Sigmoid colon (tissue), 7 donors: ENCODE results near the gene GOLGA1. TPM values are rescaled to one million over a fixed set of nuclear protein-coding genes. Genes with fewer than 3 reads are reported as not detected.

Experiments
- DNase-seq: peaks from one replicate; pipeline ENCODE4 v3.0.0-alpha.2; 2019
- H3K27ac ChIP-seq, 4 donors: fragments of 200-600 bp; sonication (generic); one replicate each; pipeline ENCODE4 v1.5.1; 2016 to 2019; ENCODE audit warnings: mild to moderate bottlenecking in 1 of 4
- H3K27me3 ChIP-seq, 3 donors: fragments of 200-600 bp; sonication (generic); one replicate each; pipeline ENCODE4 v1.5.1; 2019; ENCODE audit warnings: mild to moderate bottlenecking in 1 of 3
- H3K36me3 ChIP-seq, 4 donors: fragments of 200-600 bp; sonication (generic); one replicate each; pipeline ENCODE4 v1.5.1; 2016 to 2019
- H3K4me1 ChIP-seq, 4 donors: fragments of 200-600 bp; sonication (generic); one replicate each; pipeline ENCODE4 v1.5.1; 2017 to 2019
- H3K4me3 ChIP-seq, 4 donors: fragments of 200-600 bp; sonication (generic); one replicate each; pipeline ENCODE4 v1.5.1; 2017 to 2019; ENCODE audit warnings: mild to moderate bottlenecking in 2 of 4, moderate library complexity in 1 of 4
- H3K9me3 ChIP-seq, 4 donors: fragments of 200-600 bp in 3 of 4; sonication (generic) in 3 of 4; one replicate each; pipeline versions ENCODE4 v1.5.1 to v1.6.1; 2013 to 2019
- CTCF ChIP-seq, 4 experiments: fragments of 450-650 bp in 3 of 4; fragments of 200-600 bp in 1 of 4; IDR thresholded peaks; one replicate each; pipeline ENCODE4 v1.5.1; 2016 to 2019; ENCODE audit warnings: antibody characterized with exemption in 4 of 4, mild to moderate bottlenecking in 3 of 4, moderate library complexity in 2 of 4
- EP300 ChIP-seq, 4 donors: sonication (generic); formaldehyde crosslinking; IDR thresholded peaks; one replicate each; pipeline ENCODE4 v1.6.1; 2017; ENCODE audit warnings: antibody characterized with exemption in 4 of 4
- POLR2A ChIP-seq, 2 donors: fragments of 450-650 bp; IDR thresholded peaks; one replicate each; pipeline ENCODE4 v1.6.1; 2016; ENCODE audit warnings: antibody characterized with exemption in 2 of 2, mild to moderate bottlenecking in 2 of 2, moderate library complexity in 2 of 2
- POLR2AphosphoS5 ChIP-seq, 4 donors: sonication (generic); formaldehyde crosslinking; IDR thresholded peaks; one replicate each; pipeline ENCODE4 v1.6.1; 2017; ENCODE audit warnings: antibody characterized with exemption in 4 of 4
- WGBS, 2 donors: extraction: QIAGEN DNeasy Blood & Tissue Kit; methylation state at CpG; one replicate each; pipeline ENCODE4 v1.1.7; 2013; 5-methylcytosine and 5-hydroxymethylcytosine counted together
- intact Hi-C: fragments of 100-400 bp; cut with DNase I; formaldehyde crosslinking; loops from one replicate; pipeline ENCODE4 v1.15.1; 2023
- polyA plus RNA-seq, 3 donors: library from polyadenylated mRNA; stranded (reverse); fragments of 200-250 nt; gene quantifications; one replicate each; pipeline ENCODE4 v1.2.3, GENCODE V29; 2013
- total RNA-seq, 4 donors: library from RNA; depleted of rRNA; stranded (reverse); fragments of >200 nt; gene quantifications; one replicate each; pipeline ENCODE4 v1.1.0, GENCODE V29; 2016
- donor health status: healthy with polysubstance abuse.
- donor health status: Bipolar disorder and iron deficiency.
- donor health status: healthy.

The GOLGA1 gene
- total and polyA plus RNA-seq, 7 donors, result 7.8 to 32.1 (median 15.1) TPM

DNA sequence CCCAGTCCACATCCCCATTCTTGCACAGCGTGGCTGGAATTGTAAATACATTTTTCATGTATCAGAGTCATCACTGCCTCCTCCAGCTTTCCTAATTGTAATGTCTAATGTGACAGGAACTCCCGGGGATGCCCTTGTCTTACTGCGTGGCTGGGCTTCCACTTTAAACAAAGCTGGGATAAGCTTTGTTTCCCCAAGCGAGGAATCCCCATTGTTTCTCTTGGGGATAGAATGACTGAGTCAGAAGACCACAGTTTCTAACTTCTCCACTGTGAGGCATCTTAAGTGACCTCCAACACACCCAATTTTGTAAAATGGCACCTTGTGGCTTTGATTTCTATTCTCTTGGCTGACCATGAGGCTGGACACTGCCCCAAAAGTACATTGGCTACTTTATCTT is 56.5 kb downstream of the GOLGA1 start:
- no peak for DNase-seq
- Histone ChIP-seq H3K36me3 (peaks cover 14 to 87% (median 65%) of the 10 kb centered on the region in 4 donors), H3K9me3 (no peaks in the 10 kb centered on the region), H3K27me3 (no peaks in the 10 kb centered on the region), H3K4me1 (no peaks in the 10 kb centered on the region), H3K27ac (no peak overlapping the region), H3K4me3 (no peak overlapping the region)
- intact Hi-C loops, result no loop called here
- WGBS, 2 donors, result 89 to 94% methylated on average over 4 of the region's 4 CpGs
- no peak for TF ChIP-seq POLR2AphosphoS5 (IDR thresholded peaks at IDR 0.05)
- no peak for TF ChIP-seq EP300 (IDR thresholded peaks at IDR 0.05)
- no peak for TF ChIP-seq CTCF (IDR thresholded peaks at IDR 0.05)
- no peak for TF ChIP-seq POLR2A (IDR thresholded peaks at IDR 0.05)

GRCh38 chr9:124882231-124882630 is 58.7 kb downstream of the GOLGA1 start:
- no peaks in the 10 kb centered on the region for H3K4me1 ChIP-seq
- H3K4me3 ChIP-seq, result no peak overlapping the region
- intact Hi-C loops, result no loop called here
- no peaks in the 10 kb centered on the region for H3K9me3 ChIP-seq
- H3K36me3 ChIP-seq, result peaks cover 0 to 87% (median 46%) of the 10 kb centered on the region in 4 donors
- TF ChIP-seq POLR2AphosphoS5 (IDR thresholded peaks at IDR 0.05) (no peak), CTCF (IDR thresholded peaks at IDR 0.05) (no peak), EP300 (IDR thresholded peaks at IDR 0.05) (no peak), POLR2A (IDR thresholded peaks at IDR 0.05) (no peak)
- no peak overlapping the region for H3K27ac ChIP-seq
- H3K27me3 ChIP-seq, result no peaks in the 10 kb centered on the region
- 80 to 85% methylated on average over 13 of the region's 13 CpGs for WGBS, 2 donors
- no peak for DNase-seq

GRCh38 chr9:124881138-124881743 is 59.6 kb downstream of the GOLGA1 start:
- Histone ChIP-seq H3K9me3 (no peaks in the 10 kb centered on the region), H3K4me3 (no peak overlapping the region), H3K36me3 (peaks cover 4 to 87% (median 41%) of the 10 kb centered on the region in 4 donors), H3K27ac (no peak overlapping the region), H3K4me1 (no peaks in the 10 kb centered on the region), H3K27me3 (no peaks in the 10 kb centered on the region)
- WGBS, 2 donors, result 94 to 95% methylated on average over 16 of the region's 16 CpGs
- intact Hi-C loops, result no loop called here
- TF ChIP-seq EP300 (IDR thresholded peaks at IDR 0.05) (no peak), POLR2A (IDR thresholded peaks at IDR 0.05) (no peak), CTCF (IDR thresholded peaks at IDR 0.05) (no peak), POLR2AphosphoS5 (IDR thresholded peaks at IDR 0.05) (no peak)
- no peak for DNase-seq

DNA sequence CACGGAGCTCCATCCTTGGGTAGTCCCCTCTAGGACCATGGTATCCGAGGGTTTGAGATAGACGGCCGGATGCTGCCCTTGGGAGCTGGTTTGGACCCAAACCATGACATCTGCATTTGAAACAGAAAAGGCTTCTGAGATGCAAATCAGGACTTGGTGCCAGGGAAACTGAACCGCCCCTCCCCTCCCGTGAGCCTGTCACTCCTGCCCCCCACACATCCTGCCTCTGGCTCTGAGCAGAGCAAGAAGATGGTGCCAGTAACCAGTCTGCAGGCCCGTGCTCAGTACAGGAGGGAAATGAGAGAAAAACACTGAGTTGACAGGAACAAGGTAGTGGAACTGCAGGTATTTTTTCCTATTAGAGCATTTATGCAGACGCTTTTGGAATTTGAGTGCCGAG is 60.4 kb downstream of the GOLGA1 start:
- intact Hi-C loops, result no loop called here
- DNase-seq, result no peak
- H3K4me3 ChIP-seq, result no peak overlapping the region
- H3K9me3 ChIP-seq, result no peaks in the 10 kb centered on the region
- no peak overlapping the region for H3K27ac ChIP-seq
- TF ChIP-seq POLR2AphosphoS5 (IDR thresholded peaks at IDR 0.05) (no peak), CTCF (IDR thresholded peaks at IDR 0.05) (no peak), EP300 (IDR thresholded peaks at IDR 0.05) (no peak), POLR2A (IDR thresholded peaks at IDR 0.05) (no peak)
- 72 to 80% methylated on average over 9 of the region's 9 CpGs for WGBS, 2 donors
- H3K4me1 ChIP-seq, result no peaks in the 10 kb centered on the region
- no peaks in the 10 kb centered on the region for H3K27me3 ChIP-seq
- H3K36me3 ChIP-seq, result peaks cover 9 to 87% (median 42%) of the 10 kb centered on the region in 4 donors

GRCh38 chr9:124879226-124879625 is 61.7 kb downstream of the GOLGA1 start:
- Histone ChIP-seq H3K36me3 (peaks cover 18 to 86% (median 47%) of the 10 kb centered on the region in 4 donors), H3K4me1 (no peaks in the 10 kb centered on the region), H3K4me3 (no peak overlapping the region), H3K27ac (peak overlapping the region in 3 of 4 donors; percentile 12 to 49 (median 25)), H3K27me3 (no peaks in the 10 kb centered on the region), H3K9me3 (no peaks in the 10 kb centered on the region)
- DNase-seq, result no peak
- TF ChIP-seq POLR2AphosphoS5 (IDR thresholded peaks at IDR 0.05), result peak in 1 of 4 donors; percentile 44
- no peak for TF ChIP-seq CTCF (IDR thresholded peaks at IDR 0.05)
- intact Hi-C loops, result no loop called here
- 75 to 81% methylated on average over 10 of the region's 10 CpGs for WGBS, 2 donors
